GM21447 (cell line): ENCODE results near the gene POGK.
"Not testable (repeated sequence)": the region's sequence is repeated elsewhere in the genome, so short reads cannot be mapped to it uniquely, and the experiment has no call there.

Experiments used
- ATAC-seq: cut with Tn5 transposase; IDR thresholded peaks from one replicate; pipeline ENCODE4 v1.9.1; 2021; ENCODE audit not compliant: unreplicated experiment

The POGK gene

GRCh38 chr1:166838766-166839599, at the start of gene POGK:
Gene POGK, plus strand, starts transcription at chr1:166839475. Its CDS starts 1,482 bp downstream, at chr1:166840957.
- ATAC-seq: peak; percentile 94

- no peak for ATAC-seq
Observed at GRCh38 chr1:166796620-166797236, 42.5 kb upstream of the POGK start.

- no peak for ATAC-seq
Observed at GRCh38 chr1:166808952-166809351, 30.3 kb upstream of the POGK start.

DNA sequence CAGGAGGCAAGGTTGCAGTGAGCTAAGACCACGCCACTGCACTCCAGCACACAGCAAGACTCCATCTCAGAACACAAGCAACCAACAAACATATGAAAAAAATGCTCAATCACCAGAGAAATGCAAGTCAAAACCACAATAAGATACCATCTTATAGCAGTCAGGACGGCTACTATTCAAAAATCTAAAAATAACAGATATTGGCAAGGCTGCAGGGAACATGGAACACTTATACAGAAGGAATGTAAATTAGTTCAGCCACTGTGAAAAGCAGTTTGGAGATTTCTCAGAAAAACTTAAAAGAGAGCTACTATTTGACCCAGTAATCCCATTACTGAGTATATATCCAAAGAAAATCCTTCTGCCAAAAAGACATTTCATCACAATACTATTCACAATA, 27.6 kb upstream of the POGK start:
- ATAC-seq: no peak

- no peak for ATAC-seq
Observed at GRCh38 chr1:166813508-166814223, 25.6 kb upstream of the POGK start.

- no peak for ATAC-seq
Observed at GRCh38 chr1:166814611-166815010, 24.7 kb upstream of the POGK start.

DNA sequence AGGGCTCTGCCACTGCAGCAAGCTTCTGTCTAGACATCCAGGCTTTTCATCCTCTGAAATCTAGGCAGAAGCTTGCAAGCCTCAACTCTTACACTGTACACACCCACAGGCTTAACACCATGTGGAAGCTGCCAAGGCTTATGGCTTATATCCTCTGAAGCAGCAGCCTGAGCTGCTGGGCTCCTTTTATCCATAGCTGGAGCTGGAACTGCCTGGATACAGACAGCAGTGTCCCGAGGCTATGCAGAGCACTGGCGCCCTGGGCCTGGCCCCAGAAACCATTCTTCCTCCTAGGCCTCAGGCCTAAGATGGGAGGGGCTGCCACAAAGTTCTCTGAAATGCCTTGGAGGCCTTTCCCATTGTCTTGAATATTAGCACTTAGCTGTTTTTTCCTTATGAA, 19.3 kb upstream of the POGK start:
- ATAC-seq: no peak

DNA sequence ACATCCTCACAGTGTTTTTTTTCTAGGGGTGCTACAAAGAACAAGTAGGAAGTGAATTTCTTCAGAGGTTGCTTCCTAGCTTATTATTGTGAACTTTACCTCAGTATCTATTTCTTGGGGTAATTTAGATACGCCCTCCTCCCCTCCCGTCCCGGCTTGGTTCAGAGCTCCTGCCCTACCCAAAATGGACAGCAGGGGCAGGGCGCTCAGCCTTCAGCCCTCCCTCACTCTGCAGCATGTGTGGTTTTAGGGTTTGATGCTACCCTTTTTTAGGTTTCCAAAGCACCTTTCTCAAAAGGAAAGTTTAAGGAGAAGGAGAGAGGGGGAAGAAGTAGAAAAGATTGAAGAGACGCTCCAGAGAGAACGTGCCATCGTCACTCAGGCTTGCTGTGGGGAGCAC, 16.9 kb upstream of the POGK start:
- ATAC-seq: no peak

DNA sequence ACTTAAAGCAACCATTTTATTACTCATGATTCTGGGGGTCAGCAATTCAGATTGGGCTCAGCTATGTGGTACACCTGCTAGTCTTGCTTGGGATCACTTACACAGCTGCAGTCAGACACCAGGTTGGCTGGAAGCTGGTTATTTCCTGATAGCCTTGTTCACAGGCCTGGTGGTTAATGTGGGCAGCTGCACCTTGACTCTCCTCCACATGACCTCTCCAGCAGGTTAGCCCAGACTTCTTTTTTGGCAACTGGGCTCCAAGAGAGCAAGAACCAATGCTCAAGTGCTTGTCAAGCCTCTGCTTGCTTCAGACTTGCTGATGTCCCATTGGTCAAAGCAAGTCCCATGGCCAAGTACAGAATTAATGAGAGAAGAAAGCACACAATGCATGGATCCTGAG, 11.8 kb upstream of the POGK start:
- ATAC-seq: no peak

DNA sequence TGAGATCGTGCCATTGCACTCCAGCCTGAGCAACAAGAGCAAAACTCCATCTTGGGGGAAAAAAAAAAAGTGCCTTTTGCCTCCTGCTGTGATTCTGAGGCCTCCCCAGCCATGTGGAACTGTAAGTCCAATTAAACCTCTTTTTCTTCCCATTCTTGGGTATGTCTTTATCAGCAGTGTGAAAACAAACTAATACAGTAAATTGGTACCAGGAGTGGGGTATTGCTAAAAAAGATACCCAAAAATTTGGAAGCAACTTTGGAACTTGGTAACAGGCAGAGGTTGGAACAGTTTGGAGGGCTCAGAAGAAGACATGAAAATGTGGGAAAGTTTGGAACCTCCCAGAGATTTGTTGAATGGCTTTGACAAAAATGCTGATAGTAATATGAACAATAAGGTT, 9.5 kb upstream of the POGK start:
- ATAC-seq: not testable (repeated sequence)

DNA sequence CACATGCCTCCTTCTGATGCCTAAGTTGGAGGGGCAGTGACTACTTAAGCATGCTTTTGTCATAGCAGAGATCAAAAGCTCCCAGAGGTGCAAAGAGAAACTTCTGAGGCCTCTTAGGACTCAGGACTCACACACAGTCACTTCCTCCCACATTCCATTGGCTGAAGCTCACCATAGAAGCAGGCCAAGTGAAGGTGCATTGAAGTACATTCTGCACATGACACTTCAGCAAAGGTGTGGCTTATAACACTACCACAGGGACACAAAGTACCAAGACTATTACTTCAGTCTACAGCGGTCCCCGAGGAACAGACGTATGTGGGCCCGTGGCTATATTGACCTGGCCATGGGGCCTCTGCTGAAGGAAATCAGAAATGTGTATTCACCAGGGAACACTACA, 2.5 kb upstream of the POGK start:
- ATAC-seq: no peak

DNA sequence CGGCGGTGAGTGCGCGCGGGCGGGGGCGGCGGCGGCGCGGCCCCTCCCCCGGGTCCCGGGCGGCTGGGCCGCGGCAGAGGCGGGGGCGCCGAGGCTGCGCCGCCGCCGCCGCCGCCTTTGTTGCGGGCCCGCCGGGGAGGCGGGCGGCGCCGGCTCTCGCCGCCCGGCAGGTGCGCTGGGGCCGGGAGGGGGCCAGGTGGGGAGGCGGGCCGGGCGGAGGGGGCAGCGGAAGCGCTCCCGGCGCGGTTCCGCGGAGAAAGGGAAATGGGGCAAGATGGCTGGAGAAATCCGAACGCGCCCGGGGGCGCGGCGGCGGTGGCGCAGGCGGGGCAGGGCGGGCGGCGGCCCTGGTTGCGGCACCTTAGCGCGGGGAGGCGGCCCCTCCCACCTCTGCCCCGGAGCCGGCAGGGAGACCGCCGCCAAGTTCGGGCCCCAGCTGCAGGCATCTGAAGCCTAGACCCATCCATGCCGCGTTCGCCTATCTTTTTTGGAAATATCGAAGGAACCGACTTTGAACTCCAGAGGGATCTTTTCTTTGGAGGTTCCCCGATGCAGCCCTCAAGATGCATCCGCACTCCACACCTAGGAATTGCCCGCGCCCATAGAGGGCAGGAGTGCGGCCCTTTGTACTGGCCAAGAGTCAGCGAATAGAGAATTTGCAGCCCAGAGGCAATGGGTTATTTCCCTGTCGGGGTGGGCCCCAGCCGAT, 479 bp downstream of the POGK start:
- ATAC-seq: peak; percentile 25

GRCh38 chr1:166840309-166841274, 1.3 kb downstream of the POGK start:
- no peak for ATAC-seq

DNA sequence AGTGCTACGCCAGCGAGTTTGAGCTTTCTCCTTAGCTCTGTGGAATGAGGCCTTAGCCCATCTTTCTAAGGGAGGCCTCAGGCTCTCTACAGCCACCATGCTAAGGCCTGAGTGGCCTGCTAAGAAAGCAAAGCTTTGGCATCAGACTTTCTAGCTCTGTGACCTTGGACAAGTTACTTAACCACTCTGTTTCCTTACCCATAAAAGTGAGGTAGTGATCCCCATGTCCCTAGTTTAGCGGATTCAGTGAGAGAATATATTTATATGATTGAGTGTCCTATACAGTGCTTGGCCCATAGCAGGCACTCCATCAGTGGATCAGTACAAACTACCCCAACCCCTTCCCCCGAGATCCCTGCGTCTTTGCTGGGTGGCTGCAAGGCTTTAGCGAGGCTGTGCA, 4.0 kb downstream of the POGK start:
- no peak for ATAC-seq

DNA sequence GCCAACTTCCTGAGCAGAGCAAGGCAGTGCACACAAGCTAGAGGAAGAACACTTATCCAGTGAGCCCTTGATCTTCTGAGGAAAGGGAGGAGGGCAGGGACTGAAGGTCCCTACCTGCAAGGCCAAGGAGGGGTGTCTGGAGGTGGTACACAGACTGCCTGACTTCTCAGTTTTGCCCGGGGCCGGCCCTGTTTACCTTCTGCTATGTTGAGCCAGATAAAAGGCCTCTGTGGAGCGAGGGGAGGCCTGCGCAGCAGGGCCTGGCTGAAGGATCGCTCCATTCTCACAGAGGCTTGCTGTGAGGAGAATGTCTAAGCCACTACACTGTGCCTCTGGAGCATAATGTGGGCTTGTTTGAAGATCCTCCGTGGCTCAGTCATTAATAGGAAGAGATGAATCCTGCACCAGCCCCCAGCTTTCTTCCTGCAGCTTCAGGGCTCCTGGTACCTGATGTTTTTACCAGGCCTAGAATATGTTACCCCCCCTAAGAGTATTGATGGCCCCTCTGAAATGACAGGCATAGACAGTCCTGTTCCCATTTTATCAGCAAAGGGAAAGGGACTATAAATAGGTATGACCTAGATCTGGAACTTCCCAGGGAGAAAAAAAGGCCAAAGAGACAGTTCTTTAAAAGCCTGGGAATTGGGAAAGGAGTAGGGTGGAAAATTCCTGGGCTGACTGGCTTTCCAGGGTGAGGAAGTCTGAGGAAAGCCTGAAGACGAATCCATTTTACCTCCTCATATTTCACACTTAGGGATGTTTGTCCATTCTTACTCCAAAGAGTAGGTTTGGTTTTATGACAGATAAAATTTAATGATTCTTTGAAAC, 4.7 kb downstream of the POGK start:
- ATAC-seq: no peak

- no peak for ATAC-seq
Observed at GRCh38 chr1:166844791-166845190, 5.5 kb downstream of the POGK start.

DNA sequence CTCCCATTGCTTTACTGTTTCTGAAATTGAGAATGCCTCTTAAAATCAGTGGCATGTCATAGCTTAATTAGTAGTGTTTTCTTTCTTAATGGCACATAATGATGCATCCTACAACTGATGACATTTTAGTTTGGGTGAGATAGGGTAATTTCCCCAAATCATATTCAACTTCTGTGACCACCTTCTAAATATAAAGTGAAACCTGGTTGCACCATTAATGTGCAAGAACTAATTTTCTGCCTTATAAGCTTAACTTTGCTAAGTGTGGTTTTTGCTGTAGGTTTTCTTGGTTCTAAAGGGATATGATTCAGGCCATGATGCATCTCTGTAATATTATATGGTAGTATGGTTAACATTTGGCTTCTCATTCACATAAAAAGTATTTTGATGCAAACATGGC, 8.9 kb downstream of the POGK start:
- ATAC-seq: no peak

DNA sequence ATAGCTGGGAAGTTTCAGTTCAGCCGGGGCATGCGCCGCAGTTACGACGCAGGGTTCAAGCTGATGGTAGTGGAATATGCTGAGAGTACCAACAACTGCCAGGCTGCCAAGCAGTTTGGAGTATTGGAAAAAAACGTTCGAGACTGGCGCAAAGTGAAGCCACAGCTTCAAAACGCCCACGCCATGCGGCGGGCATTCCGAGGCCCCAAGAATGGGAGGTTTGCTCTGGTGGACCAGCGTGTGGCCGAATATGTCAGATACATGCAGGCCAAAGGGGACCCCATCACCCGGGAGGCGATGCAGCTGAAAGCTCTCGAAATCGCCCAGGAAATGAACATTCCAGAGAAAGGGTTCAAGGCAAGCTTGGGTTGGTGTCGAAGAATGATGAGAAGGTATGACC, 9.9 kb downstream of the POGK start:
- no peak for ATAC-seq

- no peak for ATAC-seq
Observed at GRCh38 chr1:166852918-166853317, 13.6 kb downstream of the POGK start.
